Liver (tissue), 9 donors: Measurements from ENCODE around the gene GRK5. TPM values are rescaled to one million over a fixed set of nuclear protein-coding genes. Genes with fewer than 3 reads are reported as not detected.
A peak's percentile ranks its signal among the peaks of the same experiment; 100 is the strongest.

Source experiments
- DNase-seq: peaks from one replicate; pipeline ENCODE4 v3.0.0-alpha.2; 2017; ENCODE audit warnings: low spot score
- H3K27ac ChIP-seq, 2 donors: one replicate each; pipeline ENCODE4 v1.7.0; 2013; ENCODE audit warnings: inconsistent platforms in 2 of 2, low read length in 2 of 2, control low read depth in 1 of 2, low read depth in 1 of 2, mild to moderate bottlenecking in 1 of 2
- H3K27me3 ChIP-seq, 4 donors: one replicate each; pipeline versions ENCODE4 v1.6.1 to v1.7.0; 2013; ENCODE audit warnings: low read length in 3 of 4, inconsistent platforms in 1 of 4, mild to moderate bottlenecking in 1 of 4, moderate library complexity in 1 of 4; ENCODE audit not compliant: control insufficient read depth in 4 of 4, insufficient read depth in 4 of 4
- H3K36me3 ChIP-seq, 4 donors: one replicate each; pipeline versions ENCODE4 v1.6.1 to v1.7.0; 2013; ENCODE audit warnings: low read length in 3 of 4, mild to moderate bottlenecking in 3 of 4, low read depth in 1 of 4, moderate library complexity in 1 of 4; ENCODE audit not compliant: control insufficient read depth in 4 of 4, insufficient read depth in 3 of 4
- H3K4me1 ChIP-seq, 4 donors: one replicate each; pipeline versions ENCODE4 v1.6.1 to v1.7.0; 2013; ENCODE audit warnings: low read length in 3 of 4, mild to moderate bottlenecking in 3 of 4, moderate library complexity in 1 of 4; ENCODE audit not compliant: control insufficient read depth in 4 of 4, insufficient read depth in 4 of 4
- H3K4me3 ChIP-seq, 3 donors: one replicate each; pipeline versions ENCODE4 v1.6.1 to v1.7.0; 2013; ENCODE audit warnings: low read length in 3 of 3, control low read depth in 1 of 3, low read depth in 1 of 3, mild to moderate bottlenecking in 1 of 3
- H3K9ac ChIP-seq, 2 donors: one replicate each; pipeline ENCODE4 v1.7.0; 2013; ENCODE audit warnings: low read length in 2 of 2, mild to moderate bottlenecking in 2 of 2, moderate library complexity in 2 of 2, control low read depth in 1 of 2, low read depth in 1 of 2
- H3K9me3 ChIP-seq, 4 donors: one replicate each; pipeline versions ENCODE4 v1.6.1 to v1.7.0; 2013; ENCODE audit warnings: low read length in 3 of 4; ENCODE audit not compliant: control insufficient read depth in 4 of 4
- EGR1 ChIP-seq, 2 donors: IDR thresholded peaks; 2 replicates each; pipeline ENCODE4 v1.6.1; 2016 to 2018; ENCODE audit warnings: antibody characterized with exemption in 2 of 2, low read depth in 2 of 2
- GABPA ChIP-seq, 2 donors: IDR thresholded peaks in 1 of 2; conservative IDR thresholded peaks in 1 of 2; 2 replicates each; pipeline ENCODE4 v1.6.1; 2016; ENCODE audit warnings: antibody characterized with exemption in 2 of 2, mild to moderate bottlenecking in 1 of 2, moderate library complexity in 1 of 2
- HNF4A ChIP-seq, 2 donors: conservative IDR thresholded peaks; 2 replicates each; pipeline ENCODE4 v1.6.1; 2016; ENCODE audit warnings: antibody characterized with exemption in 2 of 2, mild to moderate bottlenecking in 2 of 2
- HNF4G ChIP-seq: IDR thresholded peaks from 2 replicates; pipeline ENCODE4 v1.6.1; 2016; ENCODE audit warnings: antibody characterized with exemption
- JUND ChIP-seq, 2 donors: IDR thresholded peaks; 2 replicates each; pipeline ENCODE4 v1.6.1; 2016; ENCODE audit warnings: antibody characterized with exemption in 2 of 2
- NR2F2 ChIP-seq: IDR thresholded peaks from 2 replicates; pipeline ENCODE4 v1.6.1; 2016; ENCODE audit warnings: antibody characterized with exemption
- RAD21 ChIP-seq, 2 donors: IDR thresholded peaks; 2 replicates each; pipeline ENCODE4 v1.6.1; 2016; ENCODE audit warnings: antibody characterized with exemption in 2 of 2, mild to moderate bottlenecking in 2 of 2
- RXRA ChIP-seq, 2 donors: IDR thresholded peaks; 2 replicates each; pipeline ENCODE4 v1.6.1; 2017 to 2018; ENCODE audit warnings: antibody characterized with exemption in 2 of 2, mild to moderate bottlenecking in 1 of 2
- TAF1 ChIP-seq: conservative IDR thresholded peaks from 2 replicates; pipeline ENCODE4 v1.6.1; 2016; ENCODE audit warnings: antibody characterized with exemption, mild to moderate bottlenecking
- YY1 ChIP-seq: IDR thresholded peaks from 2 replicates; pipeline ENCODE4 v1.6.1; 2016; ENCODE audit warnings: antibody characterized with exemption, mild to moderate bottlenecking
- WGBS: extraction: QIAGEN DNeasy Blood & Tissue Kit; methylation state at CpG from one replicate; pipeline ENCODE4 v1.1.7; 2013; 5-methylcytosine and 5-hydroxymethylcytosine counted together
- polyA plus RNA-seq, 2 donors: library from polyadenylated mRNA; stranded (reverse) in 1 of 2; unstranded in 1 of 2; fragments of 200-250 nt in 1 of 2; fragments of >200 nt in 1 of 2; fragmentation: Nextera tagmentation in 1 of 2; extraction: Ambion mirVana in 1 of 2; gene quantifications; one replicate each; pipeline versions ENCODE4 v1.2.1 to v1.2.3, GENCODE V29; 2013 to 2015
- total RNA-seq, 2 donors: library from RNA; depleted of rRNA; stranded (reverse); fragments of >200 nt; gene quantifications; one replicate each; pipeline ENCODE4 v1.2.3, GENCODE V29; 2014
- TF ChIP-seq, protein P1 (sequence below): IDR thresholded peaks from 2 replicates; pipeline ENCODE4 v1.6.1; 2016; ENCODE audit warnings: antibody characterized with exemption
- TF ChIP-seq, protein P2 (sequence below): IDR thresholded peaks from 2 replicates; pipeline ENCODE4 v1.6.1; 2016; ENCODE audit warnings: antibody characterized with exemption, mild to moderate bottlenecking
- TF ChIP-seq, protein P3 (sequence below): IDR thresholded peaks from 2 replicates; pipeline ENCODE4 v1.6.1; 2016; ENCODE audit warnings: antibody characterized with exemption
- TF ChIP-seq, protein P4 (sequence below): fragments of 150-350 bp; IDR thresholded peaks from 2 replicates; pipeline ENCODE4 v1.5.1; 2017; ENCODE audit warnings: improper control_type of control experiment, low read depth, low read length; ENCODE audit not compliant: missing input control
- TF ChIP-seq, protein P5 (sequence below): IDR thresholded peaks from 2 replicates; pipeline ENCODE4 v1.6.1; 2016; ENCODE audit warnings: antibody characterized with exemption
- donor health status: healthy.
- donor health status: healthy.
- donor health status: healthy.
- donor health status: healthy.
- donor health status: healthy.

The GRK5 gene
- total and polyA plus RNA-seq, 4 donors: 2.1 to 6.6 (median 5.1) TPM

DNA sequence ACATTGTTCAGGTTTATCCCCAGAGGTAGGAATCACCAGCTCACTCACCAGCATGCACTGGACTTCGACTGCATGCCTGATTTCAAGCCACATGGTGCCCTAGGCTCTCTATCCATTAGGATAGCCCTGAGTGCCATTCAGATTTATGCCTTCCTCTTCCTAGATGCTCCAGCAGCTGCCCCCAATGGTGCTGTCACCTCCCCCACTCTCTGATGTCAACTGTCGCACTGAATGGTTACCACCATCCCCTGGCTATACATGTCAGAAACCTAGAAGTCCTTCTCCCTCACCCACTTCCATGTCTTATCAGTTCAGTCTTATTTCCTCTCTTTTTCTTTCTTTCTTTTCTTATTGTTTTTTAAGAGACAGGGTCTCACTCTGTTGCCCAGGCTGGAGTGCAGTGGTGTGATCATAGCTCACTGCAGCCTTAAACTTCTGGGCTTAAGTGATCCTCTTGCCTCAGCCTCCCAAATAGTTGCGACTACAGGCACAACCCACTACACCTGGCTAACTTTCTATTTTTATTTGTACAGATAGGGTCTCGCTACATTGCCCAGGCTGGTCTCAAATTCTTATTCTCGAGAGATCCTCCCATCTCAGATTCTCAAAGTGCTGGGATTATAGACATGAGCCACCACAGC lies 44.8 kb upstream of the GRK5 start (continued):
- TF ChIP-seq, protein P1, sequence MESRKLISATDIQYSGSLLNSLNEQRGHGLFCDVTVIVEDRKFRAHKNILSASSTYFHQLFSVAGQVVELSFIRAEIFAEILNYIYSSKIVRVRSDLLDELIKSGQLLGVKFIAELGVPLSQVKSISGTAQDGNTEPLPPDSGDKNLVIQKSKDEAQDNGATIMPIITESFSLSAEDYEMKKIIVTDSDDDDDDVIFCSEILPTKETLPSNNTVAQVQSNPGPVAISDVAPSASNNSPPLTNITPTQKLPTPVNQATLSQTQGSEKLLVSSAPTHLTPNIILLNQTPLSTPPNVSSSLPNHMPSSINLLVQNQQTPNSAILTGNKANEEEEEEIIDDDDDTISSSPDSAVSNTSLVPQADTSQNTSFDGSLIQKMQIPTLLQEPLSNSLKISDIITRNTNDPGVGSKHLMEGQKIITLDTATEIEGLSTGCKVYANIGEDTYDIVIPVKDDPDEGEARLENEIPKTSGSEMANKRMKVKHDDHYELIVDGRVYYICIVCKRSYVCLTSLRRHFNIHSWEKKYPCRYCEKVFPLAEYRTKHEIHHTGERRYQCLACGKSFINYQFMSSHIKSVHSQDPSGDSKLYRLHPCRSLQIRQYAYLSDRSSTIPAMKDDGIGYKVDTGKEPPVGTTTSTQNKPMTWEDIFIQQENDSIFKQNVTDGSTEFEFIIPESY: no peak
- TF ChIP-seq TAF1: no peak

DNA sequence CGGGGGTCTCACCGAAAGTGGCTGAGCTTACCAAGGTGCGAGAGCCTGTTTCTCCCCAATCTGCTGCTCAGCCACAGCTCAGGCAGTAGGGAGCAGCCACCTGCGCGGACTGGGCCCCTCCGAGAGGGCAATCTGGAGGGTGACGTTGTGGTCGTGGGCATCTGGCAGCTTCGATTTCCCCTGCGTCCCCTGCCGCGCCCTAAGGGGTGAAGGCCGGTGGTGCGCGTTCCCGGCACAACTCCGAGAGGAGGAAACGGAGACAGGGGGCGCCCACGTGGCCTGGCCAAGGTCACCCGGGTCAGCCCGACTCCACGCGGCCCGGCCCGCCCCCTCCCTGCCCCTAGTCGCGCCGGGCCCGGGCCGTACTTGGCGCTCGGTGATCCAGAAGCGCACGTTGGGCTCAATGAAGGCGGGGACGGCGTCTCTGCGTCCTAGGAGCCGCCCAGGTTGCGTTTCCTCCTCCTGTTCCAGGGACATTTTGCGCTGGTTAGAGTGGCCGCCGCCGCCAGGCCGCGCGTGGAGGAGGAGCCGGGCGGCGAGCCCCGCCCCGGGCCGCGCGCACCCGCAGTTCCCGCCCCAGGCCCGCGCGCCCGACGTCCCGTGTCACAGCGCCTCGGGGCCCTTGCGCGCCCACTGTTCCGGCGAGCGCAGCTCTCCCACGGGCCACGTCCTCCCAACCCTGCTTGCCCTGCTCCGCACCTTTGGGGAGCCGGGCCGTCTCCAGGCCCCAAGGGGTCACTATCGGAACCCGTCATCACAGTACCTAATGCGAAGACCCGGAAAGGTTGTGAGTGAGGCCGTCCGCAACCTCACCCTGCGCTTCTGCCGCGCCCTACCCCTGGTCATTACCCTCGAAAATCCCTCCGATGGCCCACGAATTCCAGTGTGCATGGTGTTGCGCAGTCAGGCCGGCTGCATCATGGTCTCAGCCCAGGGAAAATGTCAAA lies 41.9 kb upstream of the GRK5 start, which contains the start of gene SFXN4:
Gene SFXN4 (minus strand): TSS at position 544 of the 947 bp plus-strand sequence. CDS start 67 bp downstream, at position 477.
- H3K27ac ChIP-seq: peak within 1 kb of the TSS; percentile 94 to 95
- peaks cover 0 to 30% (median 24%) of the 10 kb centered on the region in 4 donors for H3K36me3 ChIP-seq
- peak within 1 kb of the TSS; percentile 93 to 97 for H3K9ac ChIP-seq
- peaks cover 0 to 20% (median 7%) of the 10 kb centered on the region in 4 donors for H3K4me1 ChIP-seq
- no peak for TF ChIP-seq JUND (IDR thresholded peaks at IDR 0.05)
- no peak for TF ChIP-seq HNF4G
- TF ChIP-seq, protein P2, sequence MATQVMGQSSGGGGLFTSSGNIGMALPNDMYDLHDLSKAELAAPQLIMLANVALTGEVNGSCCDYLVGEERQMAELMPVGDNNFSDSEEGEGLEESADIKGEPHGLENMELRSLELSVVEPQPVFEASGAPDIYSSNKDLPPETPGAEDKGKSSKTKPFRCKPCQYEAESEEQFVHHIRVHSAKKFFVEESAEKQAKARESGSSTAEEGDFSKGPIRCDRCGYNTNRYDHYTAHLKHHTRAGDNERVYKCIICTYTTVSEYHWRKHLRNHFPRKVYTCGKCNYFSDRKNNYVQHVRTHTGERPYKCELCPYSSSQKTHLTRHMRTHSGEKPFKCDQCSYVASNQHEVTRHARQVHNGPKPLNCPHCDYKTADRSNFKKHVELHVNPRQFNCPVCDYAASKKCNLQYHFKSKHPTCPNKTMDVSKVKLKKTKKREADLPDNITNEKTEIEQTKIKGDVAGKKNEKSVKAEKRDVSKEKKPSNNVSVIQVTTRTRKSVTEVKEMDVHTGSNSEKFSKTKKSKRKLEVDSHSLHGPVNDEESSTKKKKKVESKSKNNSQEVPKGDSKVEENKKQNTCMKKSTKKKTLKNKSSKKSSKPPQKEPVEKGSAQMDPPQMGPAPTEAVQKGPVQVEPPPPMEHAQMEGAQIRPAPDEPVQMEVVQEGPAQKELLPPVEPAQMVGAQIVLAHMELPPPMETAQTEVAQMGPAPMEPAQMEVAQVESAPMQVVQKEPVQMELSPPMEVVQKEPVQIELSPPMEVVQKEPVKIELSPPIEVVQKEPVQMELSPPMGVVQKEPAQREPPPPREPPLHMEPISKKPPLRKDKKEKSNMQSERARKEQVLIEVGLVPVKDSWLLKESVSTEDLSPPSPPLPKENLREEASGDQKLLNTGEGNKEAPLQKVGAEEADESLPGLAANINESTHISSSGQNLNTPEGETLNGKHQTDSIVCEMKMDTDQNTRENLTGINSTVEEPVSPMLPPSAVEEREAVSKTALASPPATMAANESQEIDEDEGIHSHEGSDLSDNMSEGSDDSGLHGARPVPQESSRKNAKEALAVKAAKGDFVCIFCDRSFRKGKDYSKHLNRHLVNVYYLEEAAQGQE: peak; percentile 28
- TF ChIP-seq, protein P3, sequence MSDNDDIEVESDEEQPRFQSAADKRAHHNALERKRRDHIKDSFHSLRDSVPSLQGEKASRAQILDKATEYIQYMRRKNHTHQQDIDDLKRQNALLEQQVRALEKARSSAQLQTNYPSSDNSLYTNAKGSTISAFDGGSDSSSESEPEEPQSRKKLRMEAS: no peak
- peak; percentile 33 for TF ChIP-seq NR2F2
- TF ChIP-seq RXRA (IDR thresholded peaks at IDR 0.05): peak in 1 of 2 donors; percentile 29
- TF ChIP-seq, protein P4, sequence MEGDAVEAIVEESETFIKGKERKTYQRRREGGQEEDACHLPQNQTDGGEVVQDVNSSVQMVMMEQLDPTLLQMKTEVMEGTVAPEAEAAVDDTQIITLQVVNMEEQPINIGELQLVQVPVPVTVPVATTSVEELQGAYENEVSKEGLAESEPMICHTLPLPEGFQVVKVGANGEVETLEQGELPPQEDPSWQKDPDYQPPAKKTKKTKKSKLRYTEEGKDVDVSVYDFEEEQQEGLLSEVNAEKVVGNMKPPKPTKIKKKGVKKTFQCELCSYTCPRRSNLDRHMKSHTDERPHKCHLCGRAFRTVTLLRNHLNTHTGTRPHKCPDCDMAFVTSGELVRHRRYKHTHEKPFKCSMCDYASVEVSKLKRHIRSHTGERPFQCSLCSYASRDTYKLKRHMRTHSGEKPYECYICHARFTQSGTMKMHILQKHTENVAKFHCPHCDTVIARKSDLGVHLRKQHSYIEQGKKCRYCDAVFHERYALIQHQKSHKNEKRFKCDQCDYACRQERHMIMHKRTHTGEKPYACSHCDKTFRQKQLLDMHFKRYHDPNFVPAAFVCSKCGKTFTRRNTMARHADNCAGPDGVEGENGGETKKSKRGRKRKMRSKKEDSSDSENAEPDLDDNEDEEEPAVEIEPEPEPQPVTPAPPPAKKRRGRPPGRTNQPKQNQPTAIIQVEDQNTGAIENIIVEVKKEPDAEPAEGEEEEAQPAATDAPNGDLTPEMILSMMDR: no peak
- TF ChIP-seq HNF4A (conservative IDR thresholded peaks at IDR 0.05): peak in 1 of 2 donors; percentile 15
- TF ChIP-seq EGR1 (IDR thresholded peaks at IDR 0.05; ENCODE audit: low read depth in 2 of 2): peak in 1 of 2 donors; percentile 14
- TF ChIP-seq, protein P5, sequence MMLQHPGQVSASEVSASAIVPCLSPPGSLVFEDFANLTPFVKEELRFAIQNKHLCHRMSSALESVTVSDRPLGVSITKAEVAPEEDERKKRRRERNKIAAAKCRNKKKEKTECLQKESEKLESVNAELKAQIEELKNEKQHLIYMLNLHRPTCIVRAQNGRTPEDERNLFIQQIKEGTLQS: no peak
- TF ChIP-seq TAF1: no peak
- TF ChIP-seq RAD21 (IDR thresholded peaks at IDR 0.05): peak in 1 of 2 donors; percentile 31
- TF ChIP-seq YY1: peak; percentile 44
- no peak for TF ChIP-seq GABPA (IDR thresholded peaks at IDR 0.05 in 1 of 2, conservative IDR thresholded peaks at IDR 0.05 in 1 of 2)
- no peaks in the 10 kb centered on the region for H3K9me3 ChIP-seq
- peak; percentile 84 for DNase-seq
- no peaks in the 10 kb centered on the region for H3K27me3 ChIP-seq
- H3K4me3 ChIP-seq: peak within 1 kb of the TSS; percentile 83 to 90 (median 84)
- WGBS: under 1% methylated on average over 90 of the region's 90 CpGs
